Activated CD4-positive, alpha-beta T cell treated with anti-CD3 and anti-CD28 coated beads for 4 hours (primary cell): ENCODE measurements around the gene PKD1L1.
"Not testable (repeated sequence)": the region's sequence is repeated elsewhere in the genome, so short reads cannot be mapped to it uniquely, and the experiment has no call there.

ENCODE experiments used
- DNase-seq, 2 donors: peaks; one replicate each; pipeline ENCODE4 v3.0.0-alpha.2; 2020

The PKD1L1 gene

DNA sequence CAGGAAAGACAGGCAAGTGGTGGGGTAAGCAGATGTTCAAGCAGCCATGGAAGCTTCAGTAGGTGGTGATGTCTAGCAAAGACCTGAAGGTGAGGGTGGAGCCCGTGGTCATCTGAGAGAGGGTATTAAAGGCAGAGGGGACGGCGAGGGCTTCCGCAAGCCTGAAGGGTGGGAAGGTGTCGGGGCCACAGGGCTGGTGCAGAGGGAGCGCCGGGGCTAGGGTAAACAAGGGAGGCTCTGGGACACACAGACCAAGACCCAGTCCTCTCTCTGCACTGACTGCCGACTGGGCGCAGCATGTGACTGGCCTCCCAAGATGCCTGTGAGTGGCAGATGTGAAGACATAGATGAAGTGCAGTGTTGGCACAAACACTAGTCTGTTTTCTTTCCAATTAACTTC is 132.4 kb downstream of the PKD1L1 start:
- DNase-seq, result no peak

DNA sequence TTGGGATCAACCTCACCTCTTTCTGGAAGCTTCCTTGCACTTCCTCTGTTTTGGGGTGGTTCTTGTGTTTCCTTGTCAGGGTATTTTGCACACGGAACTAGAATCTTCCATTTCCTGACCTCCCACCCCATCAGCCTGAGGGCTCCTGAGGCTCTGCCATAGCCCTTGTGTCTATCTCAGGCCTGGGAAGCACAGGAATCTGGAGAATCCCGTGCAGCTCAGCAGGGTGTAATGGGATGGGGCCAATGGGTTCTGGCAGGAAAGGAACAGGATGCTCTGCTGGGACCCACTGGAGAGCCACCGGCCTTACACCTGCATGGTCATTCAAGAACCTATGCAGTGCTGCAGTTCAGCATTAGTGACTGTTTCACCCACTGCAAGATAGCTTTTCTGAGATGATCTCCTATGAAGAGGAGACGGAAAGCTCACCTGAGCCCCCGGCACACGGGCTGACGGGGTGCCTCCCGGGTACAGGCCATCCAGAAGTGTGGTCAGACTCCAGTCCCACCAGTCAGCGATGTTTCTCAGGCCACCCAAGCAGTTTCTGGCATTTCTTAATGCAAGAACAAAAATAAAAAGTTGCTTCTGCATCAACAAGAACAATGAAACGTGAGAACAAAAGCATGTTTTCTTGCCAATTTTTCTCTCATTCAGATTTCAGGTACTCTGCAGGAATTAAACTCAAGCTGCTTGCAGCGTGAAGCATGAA is 133.2 kb downstream of the PKD1L1 start:
- DNase-seq, result no peak

DNA sequence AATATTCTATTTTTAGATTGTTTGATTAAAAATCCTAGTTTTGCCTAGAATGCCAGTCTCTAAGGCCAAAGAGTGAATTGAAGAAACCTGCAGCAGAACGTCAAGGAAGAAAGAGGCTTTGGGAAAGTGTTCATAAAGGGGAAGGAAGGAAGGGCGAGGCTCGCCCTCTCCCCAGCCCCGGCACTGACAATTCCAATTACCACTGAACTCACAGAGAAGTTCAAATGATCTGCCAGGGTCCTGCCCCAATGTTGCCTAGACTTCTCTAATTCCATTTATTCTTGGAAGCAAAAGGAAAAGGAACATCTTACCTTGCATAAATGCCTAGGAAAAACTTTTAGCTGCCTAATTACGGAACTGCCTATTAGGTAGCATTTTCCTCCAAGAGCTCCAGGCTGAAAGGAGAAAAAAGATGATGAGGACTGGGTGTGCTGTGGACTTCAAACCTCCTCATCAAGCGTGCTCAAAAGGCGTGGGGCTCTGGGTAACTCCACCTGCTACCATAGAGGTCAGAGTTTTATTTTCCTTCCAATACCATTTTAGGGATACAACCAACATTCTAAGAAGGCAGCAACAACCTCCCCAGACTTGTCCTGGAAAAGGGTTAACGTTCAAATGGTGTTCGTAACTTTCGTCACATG is 134.5 kb downstream of the PKD1L1 start:
- no peak for DNase-seq

DNA sequence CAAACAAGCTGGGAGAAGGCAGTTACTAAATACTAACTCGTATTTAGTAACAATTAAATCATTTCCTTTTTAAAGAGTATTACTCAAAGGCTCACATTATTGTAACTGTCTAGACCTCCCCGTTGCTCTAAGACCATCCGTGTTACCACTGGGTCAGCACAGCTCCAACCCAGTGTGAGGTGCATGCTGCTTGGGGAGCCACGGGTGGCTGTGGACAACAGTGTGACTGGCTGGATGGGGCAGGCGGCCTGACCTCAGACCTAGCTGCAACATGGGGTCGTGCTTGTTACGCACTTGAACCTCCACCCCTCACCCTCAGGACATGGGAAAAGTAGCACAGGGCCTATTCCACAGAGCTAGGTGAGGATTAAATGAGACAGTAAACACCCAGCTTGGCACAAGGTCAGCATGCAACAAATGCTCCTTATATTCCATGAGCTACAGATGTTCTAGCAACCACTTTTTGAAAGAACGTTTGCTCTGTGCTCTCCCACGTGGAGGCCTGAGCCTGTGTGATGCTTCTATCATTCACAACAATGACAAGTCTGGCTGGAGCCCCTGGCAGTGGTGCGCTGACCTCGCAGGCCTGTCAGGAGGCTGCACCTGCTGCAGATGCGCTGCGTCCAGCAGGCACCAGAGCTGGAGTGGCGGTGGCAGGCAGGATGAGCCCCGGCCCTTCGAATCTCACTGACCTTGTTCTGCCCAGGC is 135.7 kb downstream of the PKD1L1 start:
- no peak for DNase-seq

DNA sequence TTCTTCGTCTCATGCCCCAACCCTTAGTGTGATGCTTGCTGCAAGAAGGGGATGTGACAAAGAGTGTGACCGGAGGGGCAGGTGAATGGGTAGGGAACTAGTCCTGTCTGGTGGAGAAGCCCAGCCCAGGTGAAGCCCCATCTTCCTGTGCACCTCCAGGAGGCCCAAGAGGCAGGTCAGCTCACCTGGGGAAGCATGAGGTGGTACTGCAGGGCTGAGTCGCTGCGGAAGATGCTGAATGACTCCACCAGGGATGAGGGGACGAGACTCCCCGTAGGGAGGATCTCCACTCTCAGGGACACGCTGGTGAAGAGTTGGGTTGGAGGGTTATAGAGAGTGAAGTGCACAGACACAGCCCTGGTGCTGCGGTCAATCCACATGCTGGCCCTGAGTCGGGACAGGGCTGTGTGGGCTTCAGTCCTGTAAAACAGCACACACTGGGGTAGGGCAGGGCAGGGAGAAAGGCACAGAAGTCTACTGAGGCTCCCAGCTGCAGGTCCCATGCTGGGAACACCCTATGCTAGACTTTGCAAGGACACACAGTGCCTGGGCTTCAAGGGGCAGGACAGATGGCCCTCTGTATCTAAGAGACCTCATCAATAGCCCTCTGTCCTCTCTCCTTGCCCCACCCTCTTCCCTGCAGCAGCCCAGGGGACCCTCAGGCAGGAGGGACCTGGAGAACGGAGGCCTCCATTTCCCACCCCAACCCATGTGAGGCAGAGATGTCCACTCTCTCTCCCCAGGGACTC is 136.5 kb downstream of the PKD1L1 start:
- no peak for DNase-seq

DNA sequence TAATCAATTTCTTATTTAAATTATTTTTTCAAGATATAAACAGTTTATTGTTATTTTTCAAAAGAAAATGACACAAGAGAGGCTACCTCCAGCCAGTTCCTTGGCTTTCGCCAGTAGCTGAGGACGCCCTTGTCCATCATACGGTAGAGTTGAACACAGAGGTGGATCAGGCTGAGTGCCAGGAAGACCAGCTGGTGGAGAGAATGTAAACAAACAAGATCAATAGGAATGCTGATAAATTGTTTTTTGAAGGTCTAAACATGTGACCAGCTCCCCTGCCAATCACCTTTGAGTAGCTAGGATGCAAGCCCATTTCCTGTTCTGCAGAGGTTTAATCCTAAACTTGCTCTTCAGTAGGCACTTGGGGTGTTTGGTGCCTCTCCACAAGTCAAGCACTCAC is 138.9 kb downstream of the PKD1L1 start:
- DNase-seq, result no peak

DNA sequence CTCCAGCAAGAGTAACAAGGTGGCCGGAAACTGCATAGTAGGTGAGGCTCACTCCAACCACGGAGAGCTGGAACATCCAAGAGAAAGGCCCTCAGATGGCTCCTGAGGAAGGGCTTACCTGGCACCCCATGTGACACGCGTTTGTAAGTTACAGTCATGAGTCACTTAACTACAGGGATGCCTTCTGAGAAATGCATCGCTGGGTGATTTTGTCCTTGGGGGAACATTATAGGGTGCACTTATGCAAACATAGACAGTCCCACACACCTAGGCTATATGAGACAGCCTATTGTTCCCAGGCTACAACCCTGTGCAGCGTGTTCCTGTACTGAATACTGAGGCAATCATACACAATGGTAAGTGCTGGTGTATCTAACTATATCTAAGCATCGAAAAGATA is 139.9 kb downstream of the PKD1L1 start:
- no peak for DNase-seq

DNA sequence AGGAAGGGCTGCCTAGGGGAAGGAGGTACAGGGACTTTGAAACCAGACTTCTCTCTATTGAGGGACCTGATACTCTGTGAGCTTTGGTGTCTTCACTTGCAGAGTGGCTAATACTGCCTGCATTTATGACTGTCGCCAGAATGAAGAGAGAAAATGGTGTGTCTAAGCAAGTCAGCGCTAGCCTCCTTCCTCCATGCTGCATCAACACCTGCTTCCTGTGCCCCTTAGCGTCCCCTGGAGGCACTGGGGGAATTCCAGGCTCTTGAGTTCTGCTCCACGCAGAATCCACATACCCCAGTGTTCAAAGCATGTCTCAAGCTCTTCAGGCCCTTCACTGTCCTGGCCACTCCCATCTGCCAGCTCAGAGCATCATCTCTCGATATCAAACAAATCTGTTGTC is 140.5 kb downstream of the PKD1L1 start:
- DNase-seq, result no peak

DNA sequence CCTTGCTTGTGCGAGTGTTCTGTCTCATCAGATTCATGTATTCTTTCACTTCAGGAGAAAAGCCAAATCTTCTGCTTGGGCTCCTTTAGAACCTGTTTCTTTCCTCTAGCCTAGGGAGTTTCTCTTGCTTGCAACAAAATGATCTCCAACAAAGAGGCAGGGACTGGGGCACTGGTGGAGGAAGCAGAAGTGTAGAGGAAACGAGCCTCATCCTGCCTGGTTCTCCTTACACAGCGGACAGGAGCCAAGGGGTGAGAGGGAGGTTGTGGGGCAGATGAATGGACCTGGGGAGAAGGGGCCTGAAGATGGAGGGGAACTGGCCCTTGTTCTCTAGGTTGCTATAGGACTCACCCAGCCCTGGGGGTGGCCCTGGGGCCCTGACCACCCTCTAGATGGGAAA is 141.1 kb downstream of the PKD1L1 start:
- DNase-seq, result no peak

DNA sequence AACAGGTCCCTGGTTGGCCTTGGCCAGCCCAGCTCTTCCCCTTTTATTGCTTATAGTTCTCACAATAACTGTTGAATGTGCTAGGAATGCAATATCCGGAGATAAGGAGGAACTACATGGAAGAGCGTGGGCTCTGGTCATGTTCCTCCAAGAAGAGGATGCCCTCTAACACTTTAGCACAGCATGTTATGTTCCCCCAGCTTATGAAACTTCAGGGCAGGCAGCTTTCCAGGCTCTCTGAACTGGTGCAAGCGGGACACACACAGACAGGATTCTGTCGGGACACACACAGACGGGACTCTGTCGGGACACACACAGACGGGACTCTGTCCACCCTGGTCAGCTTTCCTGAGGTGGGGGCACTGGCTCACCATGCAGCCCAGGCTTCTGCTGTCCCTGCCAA is 141.6 kb downstream of the PKD1L1 start:
- no peak for DNase-seq

DNA sequence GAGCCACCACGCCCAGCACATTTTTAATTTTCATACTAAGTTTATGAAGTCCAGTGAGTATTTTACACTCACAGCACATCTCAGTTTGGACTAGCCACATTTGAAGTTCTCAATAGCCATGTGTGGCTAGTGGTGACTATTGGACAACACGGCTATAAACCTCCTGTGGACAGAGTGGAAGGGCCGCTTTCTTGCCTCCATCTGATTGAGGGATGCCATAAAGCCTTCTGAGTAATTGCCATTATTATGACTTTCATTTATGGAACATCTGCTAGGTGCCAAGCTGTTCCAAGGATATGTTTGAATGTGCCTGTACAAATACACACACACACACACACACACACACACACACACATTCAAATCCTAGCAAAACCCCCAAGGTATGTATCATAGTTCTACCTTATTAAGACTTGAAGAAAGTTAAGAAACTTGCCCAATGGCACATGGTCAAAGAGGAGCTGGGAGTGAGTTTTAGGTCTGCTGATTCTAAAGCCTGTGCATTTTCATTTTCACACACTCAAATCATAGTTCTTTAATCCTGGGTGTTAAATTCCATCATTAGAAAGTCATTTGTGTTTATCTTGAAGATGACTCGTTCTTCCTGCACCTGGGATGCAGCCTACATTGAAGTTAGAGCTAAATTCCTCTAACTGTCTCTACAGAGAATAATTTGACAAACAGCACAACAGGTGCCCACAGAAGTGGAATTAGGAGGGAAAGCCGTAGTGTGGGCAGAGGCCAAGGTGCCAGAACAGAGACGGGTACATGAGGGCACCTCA is 143.3 kb downstream of the PKD1L1 start:
- DNase-seq, result no peak

DNA sequence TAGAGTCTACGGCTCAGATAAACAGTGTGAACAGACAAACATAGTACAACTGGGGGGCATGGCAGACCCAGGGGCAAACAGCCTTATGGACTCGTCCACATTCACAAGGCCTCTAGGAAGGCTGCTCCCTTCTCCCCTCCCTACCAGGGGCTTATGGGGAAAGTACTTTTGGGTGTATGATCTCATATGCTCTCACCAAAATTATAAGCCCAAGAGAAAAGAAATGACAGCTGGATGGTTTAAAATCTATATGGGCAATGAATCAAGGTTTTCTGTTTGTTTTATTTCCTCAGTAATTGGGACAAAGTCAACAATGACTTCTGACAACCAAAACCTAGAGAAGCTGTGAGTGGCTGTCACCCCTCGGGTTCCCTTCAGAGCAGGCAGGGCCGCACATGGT is 144.4 kb downstream of the PKD1L1 start:
- DNase-seq, result no peak

DNA sequence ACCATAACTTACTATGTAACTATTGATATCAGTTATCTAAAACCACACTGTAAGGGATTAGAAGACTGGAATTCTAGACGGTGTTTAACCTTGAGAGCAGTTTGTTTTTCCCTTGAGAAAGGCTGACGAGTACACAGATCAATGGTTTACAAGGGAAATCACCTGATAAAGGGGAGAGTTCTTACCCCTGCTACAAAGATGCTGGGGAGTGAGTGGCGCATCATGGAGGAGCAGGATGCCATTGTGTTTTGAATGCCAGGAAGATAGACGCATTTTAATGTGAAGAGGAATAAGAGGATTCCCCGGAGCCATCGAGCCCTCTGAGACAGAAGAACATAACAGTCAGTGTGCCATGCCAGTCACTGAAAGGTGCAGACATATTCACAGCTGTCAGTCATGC is 145.2 kb downstream of the PKD1L1 start:
- DNase-seq, result no peak

DNA sequence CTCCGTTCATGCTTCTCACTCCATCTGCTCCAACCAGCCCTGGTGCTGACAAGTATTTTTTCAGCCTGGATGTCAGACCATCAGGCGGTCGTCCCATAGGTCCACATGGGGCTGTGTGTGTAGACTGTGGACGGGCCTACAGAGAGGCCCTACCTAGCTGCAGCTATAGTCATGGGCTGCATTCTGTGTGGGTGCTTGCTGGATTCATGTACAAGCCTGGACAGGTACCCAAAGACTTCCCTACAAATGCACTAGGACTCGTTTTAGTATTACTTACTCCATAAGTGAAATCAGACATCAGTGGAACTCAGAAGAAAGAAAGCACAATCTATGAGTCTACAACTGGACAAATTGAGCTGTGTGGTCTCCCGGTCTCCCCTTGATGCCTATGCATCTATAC is 146.8 kb downstream of the PKD1L1 start:
- no peak for DNase-seq

DNA sequence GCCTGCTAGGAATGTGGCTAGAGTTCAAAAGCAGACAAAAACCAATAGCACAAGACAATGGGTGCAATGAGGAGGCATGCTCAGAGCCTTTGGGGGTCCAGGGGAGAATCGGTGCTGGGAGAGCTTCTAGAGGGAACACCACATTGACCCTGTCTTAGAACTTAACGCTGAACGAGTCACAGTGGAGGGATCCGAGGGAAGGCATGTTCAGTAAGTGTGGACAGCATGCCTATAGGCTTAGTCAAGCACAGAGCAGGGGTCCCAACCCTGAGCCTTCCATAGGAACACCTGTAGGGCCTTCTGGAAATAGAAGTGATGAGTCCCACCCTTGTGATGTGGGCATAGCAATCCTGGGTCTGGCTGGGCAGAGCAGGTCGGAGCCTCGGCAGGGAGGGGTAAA is 148.7 kb downstream of the PKD1L1 start:
- no peak for DNase-seq

DNA sequence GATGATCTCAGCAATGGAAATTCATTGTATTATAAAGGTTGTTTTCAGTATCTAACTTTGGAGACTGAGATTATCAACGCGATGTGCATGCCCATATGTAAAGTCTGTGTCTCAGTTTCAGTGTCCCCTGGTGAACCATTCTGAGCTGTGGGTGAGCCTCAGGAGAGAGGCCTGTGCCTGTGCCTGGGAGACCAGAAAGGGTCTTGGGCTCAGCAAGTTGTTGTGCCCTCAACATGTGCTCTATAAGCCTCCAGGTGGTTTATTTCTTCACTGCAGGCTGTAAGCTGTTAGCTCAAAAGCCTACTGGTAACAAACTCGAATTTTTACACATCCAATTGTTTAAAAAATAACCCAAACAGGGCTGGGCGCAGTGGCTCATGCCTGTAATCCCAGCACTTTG is 151.9 kb downstream of the PKD1L1 start:
- no peak for DNase-seq

DNA sequence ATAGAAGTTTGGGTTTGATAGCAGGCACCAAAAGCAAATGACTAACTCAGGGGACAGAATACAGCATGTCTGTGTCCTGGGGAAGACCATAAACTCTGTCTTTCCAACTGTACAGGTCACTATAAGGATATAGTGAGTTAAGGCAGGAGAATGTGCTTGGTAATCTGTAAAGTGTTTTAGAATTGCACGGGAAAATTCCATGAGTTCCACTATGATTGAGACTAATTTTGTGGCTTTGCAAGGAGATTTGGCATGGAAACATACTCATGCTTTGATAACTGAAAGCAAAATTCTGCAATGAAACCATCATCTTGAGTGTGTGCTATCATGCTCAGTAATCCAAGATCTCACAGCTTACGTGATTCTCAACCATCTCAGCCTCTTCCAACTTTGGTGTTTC is 152.6 kb downstream of the PKD1L1 start:
- no peak for DNase-seq

DNA sequence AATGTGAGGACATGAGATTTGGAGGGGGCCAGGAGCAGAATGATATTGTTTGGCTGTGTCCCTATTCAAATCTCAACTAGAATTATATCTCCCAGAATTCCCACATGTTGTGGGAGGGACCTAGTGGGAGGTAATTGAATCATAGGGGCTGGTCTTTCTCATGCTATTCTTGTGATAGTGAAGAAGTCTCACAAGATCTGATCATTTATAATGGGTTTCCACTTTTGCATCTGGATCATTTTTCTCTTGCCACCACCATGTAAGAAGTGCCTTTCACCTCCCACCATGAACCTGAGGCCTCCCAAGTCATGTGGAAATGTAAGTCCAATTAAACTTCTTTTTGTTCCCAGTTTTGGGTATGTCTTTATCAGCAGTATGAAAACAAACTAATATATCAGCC is 153.1 kb downstream of the PKD1L1 start:
- DNase-seq, result not testable (repeated sequence)

DNA sequence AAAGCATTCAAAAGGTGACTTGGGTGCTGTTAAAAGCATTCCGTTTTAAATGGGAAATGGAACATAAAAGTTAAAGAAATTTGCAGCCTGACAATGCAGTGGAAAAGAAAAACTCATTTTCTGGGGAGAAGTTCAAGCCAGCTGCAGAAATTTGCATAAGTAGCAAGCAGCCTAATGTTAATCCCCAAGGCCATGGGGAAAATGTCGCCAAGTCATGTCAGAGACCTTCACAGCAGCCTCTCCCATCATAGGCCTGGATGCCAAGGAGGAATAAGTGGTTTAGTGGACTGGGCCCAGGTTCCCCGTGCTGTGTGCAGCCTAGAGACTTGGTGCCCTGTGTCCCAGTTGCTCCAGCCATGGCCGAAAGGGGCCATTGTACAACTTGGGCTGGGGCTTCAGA is 154.2 kb downstream of the PKD1L1 start:
- no peak for DNase-seq

DNA sequence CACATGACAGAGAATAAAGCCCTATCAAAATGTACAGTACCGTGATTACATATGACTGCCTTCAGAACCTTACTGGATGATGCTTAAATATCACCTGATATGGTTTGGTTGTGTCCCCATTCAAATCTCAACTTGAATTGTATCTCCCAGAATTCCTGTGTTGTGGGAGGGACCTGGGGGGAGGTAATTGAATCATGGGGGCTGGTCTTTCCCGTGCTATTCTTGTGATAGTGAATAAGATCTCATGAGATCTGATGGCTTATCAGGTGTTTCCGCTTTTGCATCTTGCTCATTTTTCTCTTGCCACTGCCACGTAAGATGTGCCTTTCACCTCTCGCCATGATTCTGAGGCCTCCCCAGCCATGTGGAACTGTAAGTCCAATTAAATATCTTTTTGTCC is 155.1 kb downstream of the PKD1L1 start:
- DNase-seq, result not testable (repeated sequence)

DNA sequence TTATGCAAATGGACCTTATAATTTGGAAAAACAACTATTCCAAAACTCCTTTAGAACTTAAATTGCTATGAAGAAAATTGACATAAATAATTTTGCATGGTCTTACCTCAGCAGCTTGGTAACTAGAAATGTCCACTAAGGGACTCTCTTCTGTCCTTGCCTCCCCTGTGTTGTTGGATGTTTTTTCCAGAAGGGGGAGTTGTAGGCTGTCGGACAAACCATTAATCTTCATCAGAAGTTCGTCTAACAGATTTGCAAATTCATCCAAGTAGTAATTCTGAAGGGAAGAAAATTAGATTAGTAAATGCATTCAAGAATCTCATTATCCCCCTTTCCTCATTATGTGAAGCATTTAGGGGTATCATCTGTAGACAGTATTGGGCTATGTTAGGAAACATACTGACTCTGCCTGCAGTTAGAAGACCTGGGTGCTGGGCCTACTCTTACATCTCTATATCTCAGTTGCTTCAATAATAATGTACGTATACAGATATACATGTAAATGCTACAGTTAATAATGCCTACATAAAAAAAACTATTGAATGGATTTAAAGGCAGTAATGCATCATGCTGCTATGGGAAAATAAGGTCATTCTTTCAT is 155.6 kb downstream of the PKD1L1 start:
- no peak for DNase-seq

DNA sequence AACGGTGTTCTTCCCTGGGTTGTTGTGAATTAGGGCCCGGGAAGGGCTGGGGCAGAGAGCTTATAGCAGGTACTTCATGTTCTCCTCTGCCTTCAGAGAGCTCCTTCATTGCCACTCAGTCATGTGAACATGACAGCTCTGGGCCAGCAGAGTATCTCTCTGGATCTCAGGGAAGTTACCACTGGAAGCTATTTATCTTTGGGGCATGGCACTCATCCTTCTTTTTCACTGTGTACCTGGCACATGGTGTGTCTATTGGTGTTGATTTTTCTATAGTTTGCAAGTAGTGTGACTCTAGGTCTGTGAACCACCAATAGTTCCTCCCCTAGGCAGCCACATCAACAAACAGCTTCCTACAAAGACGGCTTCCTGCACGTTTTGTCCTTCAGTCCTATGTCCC is 156.6 kb downstream of the PKD1L1 start:
- no peak for DNase-seq
